DMS53 treated with DMSO at 0.1 percent for 48 hours (cell line): ENCODE results near the gene SIPA1L3.

Experiments used
- DNase-seq: peaks from one replicate; lab custom pipeline; 2025; ENCODE audit not compliant: unreplicated experiment; lab: John Stamatoyannopoulos, UW

Gene SIPA1L3

DNA sequence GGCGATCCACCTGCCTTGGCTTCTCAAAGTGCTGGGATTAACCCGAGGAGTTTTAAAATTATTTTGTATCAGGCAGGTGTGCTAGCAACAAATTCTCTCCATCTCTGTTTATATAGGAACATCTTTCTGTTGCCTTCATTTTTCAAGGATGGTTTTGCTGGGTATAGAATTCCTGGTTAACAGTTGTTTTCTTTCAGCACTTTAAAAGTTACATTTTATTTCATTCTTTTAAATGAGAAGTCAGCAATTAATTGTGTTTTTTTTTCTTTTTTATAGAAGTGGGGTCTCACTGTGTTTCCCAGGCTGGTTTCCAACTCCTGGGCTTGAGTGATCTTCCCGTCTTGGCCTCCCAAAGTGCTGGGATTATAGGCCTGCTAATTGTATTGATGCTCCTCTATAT lies 273.1 kb downstream of the SIPA1L3 start:
- no peak for DNase-seq

DNA sequence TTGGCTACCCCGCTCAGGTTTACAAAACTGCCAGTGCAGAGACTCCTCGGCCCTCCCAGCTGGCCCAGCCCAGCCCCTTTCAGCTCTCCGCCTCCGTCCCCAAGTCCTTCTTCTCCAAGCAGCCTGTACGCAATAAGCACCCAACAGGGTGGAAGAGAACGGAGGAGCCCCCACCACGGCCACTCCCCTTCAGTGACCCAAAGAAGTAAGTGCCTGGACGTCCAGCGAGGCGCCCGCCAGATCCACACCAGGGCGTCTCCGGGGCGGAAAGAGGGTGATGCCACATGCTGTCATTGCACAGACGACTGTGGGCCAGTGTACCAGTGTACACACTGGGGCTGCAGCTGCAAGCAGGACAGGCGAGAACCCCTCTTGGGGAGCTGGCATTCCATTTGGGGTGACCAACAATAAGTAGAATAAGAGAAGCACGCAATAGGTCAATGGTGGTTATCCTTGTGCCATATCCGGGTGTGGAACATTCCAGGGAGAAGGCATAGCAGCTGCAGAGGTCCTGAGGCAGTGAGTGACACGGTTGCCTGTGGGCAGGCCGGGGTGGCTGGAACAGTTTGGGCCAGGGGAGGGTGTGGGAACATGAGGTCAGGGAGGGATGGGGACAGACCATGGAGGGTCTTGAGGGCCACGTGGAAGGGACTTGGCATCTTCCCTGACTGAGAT lies 275.7 kb downstream of the SIPA1L3 start:
- no peak for DNase-seq

DNA sequence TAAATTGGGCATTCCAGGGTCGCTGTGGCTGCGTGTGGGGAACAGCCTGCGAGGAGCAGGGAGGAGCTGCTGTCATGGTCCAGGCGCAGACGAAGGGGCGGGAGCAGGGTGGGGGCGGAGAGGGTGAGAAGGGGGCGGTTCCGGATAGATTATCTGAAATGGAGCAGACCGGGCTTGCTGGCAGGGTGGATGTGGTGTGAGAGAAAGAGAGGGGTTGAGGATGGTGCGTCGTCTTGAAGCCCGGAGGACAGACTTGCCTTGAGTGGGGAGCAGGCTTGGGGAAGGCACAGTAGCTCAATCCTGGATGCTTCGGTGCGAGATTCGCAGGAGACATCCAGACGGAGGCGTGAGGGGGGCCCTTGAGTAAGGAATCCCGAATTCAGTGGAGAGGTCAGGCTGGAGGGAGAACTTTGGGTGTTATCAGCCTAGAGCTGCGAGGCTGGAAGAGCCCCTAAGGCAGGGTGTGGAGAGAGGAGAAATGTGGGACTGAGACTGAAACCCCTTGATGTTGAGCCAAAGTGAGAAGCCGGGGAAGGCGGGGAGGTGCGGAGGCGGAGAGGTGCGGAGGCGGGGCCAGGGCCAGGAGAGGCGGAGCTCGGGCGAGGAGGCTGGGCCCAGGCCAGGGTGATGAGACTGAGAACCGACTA lies 276.4 kb downstream of the SIPA1L3 start:
- no peak for DNase-seq

DNA sequence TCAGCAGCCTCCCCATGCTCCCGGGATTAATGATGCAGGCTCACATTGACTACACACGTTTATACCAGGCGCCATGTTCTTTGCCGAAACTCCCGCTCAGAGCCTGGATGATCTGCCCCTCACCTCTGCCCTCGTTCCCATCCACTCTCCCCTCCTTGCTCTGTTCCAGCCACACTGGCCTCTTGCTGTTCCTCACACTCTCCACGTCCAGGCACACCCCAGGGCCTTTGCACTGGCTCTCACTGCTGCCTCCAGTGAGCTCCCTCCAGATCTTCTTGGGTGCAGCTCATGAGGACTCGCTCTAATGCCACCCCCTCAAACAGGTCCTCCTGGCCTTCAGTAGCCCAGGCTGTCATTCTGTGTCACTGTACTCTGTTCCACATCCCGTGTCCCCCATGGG lies 277.8 kb downstream of the SIPA1L3 start:
- DNase-seq, result no peak

DNA sequence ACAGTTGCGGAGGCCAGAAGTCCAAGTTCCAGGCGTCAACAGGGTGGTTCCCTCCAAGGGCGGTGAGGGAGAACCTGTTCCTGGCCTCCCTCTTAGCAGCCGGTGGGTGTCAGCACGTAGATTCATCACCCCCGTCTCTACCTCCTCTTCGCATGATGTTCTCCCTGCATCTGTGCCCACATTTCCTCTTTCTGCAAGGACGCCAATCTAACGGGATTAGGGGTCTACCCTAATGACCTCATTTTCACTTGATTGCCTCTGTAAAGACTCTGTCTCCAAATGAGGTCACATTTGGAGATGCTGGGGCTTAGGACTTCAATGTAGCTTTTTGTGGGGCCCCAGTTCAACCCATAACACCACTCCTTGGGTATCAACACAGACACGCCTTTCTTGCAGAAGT lies 278.6 kb downstream of the SIPA1L3 start:
- DNase-seq, result no peak

DNA sequence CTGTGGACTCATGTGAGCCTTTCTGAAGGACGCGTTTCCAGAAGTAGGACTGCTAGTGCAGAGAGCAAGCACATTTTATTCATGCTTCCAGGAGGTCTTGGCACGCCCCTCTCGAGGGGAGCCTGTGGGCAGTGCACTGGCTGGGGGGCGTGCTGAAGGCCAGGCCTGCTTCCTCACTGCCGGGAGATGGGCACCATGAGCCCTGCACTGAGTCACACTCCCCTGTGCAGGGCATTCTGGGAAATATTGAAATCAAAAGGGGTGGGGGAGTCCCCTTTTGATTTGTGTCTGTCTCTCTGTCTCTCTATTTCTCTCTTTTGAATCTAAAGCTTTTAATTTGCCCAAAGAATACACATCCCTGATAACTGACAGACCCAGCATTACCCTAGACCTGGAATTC lies 283.1 kb downstream of the SIPA1L3 start:
- no peak for DNase-seq

DNA sequence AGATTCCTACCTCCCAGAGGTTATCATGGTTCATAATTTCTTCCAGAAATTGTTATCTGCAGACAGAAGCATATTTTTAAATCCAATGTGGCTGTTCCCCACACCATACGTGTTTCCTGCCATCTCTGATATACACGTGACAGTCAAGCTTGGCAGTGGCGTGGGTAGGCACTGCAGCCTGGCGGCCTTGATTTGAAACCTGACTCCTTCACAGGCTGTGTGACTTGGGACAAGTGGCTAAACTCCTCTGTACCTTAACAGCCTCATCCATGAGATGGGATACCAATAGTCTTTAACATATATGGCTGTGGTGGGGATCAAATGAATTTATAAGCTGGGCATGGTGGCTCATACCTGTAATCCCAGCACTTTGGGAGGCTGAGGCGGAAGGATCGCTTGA lies 283.8 kb downstream of the SIPA1L3 start:
- no peak for DNase-seq

DNA sequence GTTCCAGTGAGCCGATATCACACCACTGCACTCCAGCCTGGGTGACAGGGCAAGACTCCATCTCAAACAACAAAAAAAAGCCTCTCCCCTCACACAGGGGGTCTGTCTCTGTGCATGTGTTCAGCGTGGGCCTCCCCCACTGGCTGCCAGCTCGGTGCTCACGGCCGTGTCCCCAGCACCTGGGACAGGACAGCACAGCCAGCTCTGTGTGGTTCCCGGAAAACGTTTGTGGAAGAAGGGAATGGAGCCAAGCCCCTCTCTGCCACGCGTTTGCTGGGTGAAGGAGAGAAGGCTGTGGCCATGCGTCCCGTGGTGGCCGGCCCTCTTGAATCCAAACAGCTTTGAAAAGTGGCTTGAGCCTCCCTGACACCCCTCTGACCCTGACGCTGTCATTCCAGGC lies 284.7 kb downstream of the SIPA1L3 start:
- no peak for DNase-seq

DNA sequence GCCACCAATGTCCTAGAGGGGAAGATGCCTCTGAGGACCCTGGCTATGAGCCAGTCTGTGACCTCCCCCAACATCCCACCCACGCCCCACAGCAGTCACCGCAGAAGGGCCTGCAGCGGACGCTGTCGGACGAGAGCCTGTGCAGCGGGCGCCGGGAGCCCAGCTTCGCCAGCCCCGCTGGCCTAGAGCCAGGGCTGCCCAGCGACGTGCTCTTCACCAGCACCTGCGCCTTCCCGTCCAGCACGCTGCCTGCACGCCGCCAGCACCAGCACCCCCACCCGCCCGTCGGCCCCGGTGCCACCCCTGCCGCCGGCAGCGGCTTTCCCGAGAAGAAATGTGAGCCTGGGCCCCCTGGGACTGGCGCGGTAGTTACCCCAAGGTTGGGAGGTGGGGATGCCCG lies 286.4 kb downstream of the SIPA1L3 start:
- DNase-seq, result peak; percentile 55

DNA sequence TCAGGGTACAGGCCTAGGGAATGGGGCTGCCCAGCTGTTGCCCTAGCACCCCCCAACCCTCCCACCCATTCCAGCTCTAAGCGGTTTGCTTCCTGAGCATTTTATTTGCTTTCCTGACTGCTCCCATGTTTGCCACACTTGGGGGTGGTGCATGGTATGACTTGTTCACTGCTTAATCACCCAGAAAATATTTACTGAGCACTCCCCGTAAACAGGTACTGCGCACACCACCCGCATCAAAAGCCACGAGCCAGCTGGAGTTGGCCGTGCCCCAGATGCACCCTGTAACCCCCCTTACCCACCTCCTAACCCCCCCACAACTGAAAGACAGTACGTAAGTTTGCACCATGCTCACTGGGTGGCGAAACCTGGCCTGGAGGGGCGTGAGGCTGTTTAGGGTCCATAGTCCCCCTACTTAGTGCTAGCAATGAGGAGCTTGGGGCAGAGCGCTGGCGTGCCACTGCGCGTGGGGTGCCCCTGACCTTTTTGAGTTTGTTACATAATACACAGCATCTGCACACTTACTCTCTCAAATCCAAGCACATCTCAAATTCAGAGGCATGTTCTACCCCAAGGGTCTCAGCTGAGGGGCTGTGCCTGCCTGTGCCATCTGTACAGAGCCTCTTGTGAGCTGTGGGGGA lies 287.2 kb downstream of the SIPA1L3 start:
- peak; percentile 13 for DNase-seq

DNA sequence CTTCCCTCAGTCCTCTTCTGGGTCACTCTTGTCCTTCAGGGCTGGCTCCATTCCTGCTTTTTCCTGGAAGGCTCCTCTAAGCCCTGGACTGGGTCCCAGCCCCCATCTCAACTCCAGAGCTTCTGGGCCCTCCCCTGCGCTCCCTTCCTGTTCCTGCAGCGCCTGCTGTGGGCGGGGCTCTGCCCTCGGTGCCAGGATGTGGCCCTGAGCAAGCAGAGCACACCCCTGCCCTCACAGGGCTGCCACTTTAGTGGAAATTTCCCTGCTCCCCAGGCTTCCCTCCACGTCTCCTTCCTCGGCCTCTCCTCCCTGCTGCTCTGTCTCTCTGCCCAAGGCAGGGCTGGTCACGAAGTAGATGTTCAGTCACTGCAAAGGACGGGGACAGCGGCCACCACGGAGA lies 288.2 kb downstream of the SIPA1L3 start:
- no peak for DNase-seq

DNA sequence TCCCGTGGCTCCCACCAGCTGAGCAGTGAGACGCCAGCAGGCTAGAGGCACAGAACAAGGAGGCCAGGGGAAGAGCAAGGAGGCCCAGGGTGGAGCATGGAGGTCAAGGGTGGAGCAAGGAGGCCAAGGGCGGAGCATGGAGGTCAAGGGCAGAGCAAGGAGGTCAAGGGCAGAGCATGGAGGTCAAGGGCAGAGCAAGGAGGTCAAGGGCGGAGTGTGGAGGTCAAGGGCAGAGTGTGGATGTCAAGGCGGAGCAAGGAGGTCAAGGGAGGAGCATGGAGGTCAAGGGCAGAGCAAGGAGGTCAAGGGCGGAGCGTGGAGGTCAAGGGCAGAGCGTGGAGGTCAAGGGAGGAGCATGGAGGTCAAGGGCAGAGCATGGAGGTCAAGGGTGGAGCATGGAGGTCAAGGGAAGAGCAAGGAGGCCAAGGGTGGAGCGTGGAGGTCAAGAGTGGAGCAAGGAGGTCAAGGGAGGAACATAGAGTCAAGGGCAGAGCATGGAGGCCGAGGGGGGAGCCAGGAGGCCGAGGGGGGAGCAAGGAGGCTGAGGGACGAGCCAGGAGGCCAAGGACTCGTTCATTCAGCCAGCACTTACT lies 289.3 kb downstream of the SIPA1L3 start:
- DNase-seq, result no peak

DNA sequence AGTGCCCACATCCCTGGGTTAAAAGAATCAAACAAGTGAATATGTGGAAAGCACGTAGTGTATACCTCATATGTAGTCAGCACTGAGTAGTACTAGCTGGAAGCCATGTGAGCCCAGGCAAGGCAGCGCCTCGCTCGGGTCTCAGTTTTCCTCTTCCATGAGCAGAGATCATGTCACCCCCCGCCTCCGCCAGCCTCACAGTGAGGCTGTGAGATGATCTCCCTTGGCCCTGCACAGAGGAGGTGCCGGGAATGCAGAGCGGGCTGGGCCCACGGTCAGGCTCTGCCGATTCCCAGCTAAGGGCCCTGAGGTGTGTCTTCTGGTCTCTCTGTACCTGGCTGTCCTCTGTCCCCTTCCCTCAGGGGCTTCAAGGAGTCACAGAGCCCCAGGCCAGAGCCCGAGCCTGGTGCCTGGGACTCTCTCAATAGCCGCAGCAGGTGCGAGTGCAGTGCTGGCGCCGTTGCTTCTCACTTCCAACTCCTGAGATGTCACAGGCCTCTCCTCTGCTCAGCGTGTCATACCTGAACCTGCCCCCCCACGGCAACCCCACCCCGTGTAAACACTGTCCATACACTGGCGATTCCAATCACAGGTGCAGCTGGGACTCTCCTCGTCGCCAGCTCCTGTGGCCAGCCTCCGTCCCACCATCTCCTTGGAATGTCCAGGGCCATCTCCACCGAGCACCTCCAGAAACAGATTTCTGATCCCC lies 290.1 kb downstream of the SIPA1L3 start:
- no peak for DNase-seq

DNA sequence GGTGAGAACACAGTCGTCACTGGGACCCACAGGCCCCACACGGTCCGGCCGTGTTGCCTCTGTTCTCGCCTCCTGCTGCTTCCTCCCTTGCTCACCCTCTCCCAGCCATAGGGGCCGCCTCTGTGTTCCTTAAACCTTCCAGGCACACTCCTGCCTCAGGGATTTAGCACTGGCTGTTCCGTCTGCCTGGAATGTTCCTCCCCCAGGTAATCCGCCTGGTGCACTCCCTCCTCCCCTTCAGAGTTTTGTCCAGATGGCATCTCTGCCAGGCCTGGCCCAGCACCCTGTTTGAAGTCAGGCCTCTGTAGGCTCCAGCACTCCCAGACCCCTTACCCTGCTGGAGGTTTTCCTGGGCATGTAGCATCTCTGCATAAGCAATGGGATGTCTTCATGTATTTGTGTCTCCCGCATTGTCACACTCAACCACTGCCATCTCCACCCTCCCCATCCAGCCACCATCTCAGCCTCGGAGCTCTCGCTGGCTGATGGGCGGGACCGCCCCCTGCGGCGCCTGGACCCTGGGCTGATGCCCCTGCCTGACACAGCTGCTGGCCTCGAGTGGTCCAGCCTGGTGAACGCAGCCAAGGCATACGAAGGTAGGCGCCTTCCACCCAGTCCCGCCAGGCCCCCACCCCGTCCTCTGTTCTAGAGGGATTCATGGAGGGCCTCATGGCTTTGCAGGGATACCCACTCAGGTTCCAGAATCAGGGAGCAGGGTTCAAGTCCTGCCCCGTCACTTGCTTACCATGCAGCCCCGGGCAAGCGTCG lies 291.1 kb downstream of the SIPA1L3 start:
- no peak for DNase-seq

DNA sequence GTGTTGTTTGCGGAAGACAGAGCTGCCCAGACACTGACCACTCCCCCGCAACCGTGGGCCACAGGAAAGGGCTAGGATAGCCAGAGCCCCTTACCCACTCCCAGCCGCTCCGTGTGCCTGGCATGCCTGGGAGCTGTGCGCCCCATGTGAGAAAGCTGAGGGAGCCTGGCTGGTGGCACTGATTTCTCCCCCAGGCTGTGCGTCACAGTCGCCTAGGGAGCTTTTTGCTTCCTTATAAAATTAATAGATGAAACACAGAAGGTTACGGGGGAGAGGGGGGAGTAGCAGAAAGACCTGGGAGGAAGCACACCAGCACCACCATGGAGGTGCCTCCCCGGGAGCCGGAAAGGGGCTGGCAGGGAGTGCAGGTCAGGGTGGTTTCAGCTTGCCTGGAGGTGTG lies 292.3 kb downstream of the SIPA1L3 start:
- no peak for DNase-seq

DNA sequence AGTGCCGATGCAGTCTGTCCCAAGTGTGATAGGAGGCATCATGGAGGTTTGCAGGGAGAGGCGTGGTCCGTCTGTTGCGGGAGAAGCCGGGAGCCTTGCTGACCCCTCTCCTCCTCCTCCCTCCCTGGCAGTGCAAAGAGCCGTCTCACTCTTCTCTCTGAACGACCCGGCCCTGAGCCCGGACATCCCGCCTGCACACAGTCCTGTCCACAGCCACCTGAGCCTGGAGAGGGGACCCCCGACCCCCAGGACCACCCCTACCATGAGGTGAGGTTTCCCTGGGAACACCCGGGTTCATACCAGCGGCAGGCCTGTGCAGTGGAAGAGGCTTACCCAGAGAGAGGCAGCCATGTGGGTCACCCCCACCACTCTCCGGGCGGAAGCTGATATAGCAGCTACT lies 294.7 kb downstream of the SIPA1L3 start:
- no peak for DNase-seq

DNA sequence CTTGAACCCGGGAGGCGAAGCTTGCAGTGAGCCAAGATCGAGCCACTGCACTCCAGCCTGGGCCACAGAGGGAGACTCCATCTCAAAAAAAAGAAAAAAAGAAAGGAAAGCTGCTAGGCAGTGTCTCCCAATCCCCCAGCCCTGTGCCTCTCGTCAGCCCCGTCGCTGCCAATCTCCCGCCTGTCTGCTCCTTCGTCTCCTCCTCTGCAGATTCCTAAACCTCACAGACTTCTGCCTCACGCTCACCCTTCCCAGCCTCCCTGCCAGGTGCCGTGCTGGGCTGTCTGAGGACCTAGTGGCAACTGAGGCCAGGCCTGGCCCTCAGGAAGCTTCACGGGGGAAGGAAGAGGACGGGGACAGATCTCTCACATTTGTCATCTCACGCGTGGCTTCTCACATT lies 295.5 kb downstream of the SIPA1L3 start:
- no peak for DNase-seq

DNA sequence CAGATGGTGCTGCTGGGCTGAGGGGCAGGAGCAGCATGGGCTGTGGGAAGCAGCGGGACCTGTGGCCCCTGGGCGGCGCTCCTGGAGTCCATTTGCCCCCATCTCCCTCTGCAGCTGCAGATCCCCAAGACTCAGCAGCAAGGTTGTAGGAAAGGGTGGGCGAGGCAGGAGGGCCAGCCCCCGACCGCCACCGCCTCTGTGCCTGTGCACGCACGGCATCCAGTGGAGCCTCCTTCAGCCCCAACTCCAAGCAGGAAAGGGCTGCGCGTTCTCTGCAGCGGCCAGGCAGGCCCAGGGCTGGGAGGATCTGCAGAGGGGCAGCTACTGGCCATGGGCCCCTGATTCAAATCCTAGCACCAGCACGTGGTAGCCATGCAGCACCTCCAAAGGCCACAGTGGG lies 296.2 kb downstream of the SIPA1L3 start:
- no peak for DNase-seq

DNA sequence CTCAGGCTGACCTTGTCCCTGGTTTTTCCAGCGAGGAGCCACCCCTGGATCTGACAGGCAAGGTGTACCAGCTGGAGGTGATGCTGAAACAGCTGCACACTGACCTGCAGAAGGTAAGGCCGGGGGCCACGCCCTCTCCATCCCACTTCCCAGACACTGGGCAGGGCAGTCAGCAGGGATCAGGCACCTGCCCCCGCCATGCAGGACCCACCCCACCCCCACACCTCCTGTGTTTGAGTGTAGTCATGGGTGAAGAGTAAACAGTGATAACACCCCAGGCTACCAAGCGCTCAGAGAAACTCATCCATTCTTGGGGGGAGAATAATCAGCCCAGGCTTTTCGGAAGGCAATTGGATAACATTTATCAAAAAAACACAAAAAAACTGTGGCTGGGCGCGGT lies 297.1 kb downstream of the SIPA1L3 start:
- peak; percentile 86 for DNase-seq

DNA sequence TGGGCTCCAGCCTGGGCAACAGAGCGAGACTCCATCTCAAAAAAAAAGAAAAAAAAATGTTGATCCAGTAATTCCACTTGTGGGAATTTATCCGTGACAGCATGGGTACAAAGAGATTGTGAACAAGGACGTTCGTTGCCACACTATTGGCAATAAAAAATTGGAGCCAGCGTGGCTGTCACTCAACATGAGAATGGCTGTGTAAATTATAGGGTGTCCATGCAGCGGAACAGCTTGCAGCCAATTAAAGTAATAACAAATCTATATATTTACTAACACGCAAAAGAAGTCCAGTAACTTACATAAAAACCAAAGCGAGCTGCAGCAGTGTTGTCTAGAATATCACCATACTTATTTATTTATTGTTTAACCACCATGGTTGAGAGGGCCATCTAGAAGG lies 297.7 kb downstream of the SIPA1L3 start:
- DNase-seq, result no peak
